GM12872 (cell line): ENCODE measurements around the gene RGL3.

Experiments
- TF ChIP-seq, protein P1 (sequence below): IDR thresholded peaks from 3 replicates; pipeline ENCODE4 v1.5.1; 2011; ENCODE audit warnings: low read depth, mild to moderate bottlenecking, low read length, moderate library complexity; ENCODE audit not compliant: insufficient read depth

RGL3 gene

GRCh38 chr19:11457831-11458230 is 38.7 kb upstream of the RGL3 start:
- TF ChIP-seq, protein P1, sequence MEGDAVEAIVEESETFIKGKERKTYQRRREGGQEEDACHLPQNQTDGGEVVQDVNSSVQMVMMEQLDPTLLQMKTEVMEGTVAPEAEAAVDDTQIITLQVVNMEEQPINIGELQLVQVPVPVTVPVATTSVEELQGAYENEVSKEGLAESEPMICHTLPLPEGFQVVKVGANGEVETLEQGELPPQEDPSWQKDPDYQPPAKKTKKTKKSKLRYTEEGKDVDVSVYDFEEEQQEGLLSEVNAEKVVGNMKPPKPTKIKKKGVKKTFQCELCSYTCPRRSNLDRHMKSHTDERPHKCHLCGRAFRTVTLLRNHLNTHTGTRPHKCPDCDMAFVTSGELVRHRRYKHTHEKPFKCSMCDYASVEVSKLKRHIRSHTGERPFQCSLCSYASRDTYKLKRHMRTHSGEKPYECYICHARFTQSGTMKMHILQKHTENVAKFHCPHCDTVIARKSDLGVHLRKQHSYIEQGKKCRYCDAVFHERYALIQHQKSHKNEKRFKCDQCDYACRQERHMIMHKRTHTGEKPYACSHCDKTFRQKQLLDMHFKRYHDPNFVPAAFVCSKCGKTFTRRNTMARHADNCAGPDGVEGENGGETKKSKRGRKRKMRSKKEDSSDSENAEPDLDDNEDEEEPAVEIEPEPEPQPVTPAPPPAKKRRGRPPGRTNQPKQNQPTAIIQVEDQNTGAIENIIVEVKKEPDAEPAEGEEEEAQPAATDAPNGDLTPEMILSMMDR, result no peak

DNA sequence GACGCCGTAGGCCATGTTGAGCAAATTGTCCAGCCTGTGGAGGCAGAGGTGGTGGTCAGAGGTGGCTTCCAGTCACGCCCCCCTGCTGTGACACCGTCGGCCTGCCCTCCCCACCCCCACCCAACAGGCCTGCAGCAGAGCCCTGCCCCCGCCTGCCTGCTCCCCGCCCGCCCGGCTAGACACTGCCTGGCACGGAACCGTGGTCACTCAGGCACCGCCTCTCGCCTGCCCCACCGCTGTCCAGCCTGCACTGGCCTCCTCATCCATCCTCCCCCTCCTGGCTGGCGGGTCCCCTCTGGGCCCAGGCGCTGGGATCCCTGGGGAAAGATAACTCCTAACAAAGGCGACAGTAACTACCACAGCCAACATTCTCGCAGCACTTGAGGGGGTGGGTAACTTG is 38.0 kb upstream of the RGL3 start:
- TF ChIP-seq, protein P1, result no peak

DNA sequence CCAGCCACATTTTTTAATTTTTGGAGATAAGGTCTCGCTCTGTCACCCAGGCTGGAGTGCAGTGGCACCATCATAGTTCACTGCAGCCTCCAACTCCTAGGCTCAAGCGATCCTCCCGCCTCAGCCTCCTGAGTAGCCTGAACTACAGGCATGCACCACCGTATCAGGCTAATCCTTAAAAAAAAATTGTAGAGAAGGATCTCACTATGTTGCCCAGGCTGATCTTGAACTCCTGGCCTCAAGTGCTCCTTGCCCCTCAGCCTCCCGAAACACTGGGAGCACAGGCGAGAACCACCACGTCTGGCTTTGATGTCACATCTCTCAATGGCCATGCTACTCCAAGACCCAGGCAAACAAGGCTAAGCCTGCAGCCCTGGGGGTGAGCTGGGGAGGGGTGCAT is 37.5 kb upstream of the RGL3 start:
- TF ChIP-seq, protein P1, result no peak

GRCh38 chr19:11453468-11454341 is 34.6 kb upstream of the RGL3 start:
- TF ChIP-seq, protein P1, result peak; percentile 65

DNA sequence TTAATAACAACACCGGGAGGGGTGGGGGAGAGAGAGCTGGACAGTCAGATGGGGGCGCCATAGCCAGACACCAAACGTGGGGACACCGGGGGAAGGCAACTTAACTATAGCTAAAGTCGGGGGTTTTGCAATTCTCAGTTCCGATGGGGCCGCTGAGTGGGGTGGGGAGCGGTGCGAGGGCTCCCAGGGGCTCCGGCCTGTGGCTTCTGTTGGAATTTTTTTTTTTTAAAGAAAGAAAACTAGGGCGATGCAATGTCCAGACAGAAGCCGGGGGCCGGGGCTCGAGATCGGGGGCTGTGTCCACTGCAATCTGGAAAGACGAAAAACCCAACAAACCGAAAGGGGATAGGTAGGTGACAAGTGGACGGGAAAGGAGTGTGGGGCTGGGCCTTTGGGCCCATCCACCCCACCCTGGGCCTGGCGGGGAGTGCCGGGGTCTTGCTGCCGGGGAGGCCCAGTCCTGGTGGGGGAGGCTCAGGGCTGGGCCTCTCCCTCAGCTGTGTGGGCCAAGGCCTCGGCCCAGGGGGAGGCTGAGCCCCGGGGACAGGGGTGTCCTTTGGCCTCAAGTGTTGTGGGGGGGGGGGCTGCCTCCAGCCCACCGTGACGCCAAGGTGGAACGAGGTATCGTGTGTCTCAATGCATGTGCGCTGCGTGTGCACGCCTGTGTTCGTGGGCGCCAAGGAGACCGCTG is 33.7 kb upstream of the RGL3 start:
- TF ChIP-seq, protein P1, result peak; percentile 31; the same call in 1 of the 3 replicates

DNA sequence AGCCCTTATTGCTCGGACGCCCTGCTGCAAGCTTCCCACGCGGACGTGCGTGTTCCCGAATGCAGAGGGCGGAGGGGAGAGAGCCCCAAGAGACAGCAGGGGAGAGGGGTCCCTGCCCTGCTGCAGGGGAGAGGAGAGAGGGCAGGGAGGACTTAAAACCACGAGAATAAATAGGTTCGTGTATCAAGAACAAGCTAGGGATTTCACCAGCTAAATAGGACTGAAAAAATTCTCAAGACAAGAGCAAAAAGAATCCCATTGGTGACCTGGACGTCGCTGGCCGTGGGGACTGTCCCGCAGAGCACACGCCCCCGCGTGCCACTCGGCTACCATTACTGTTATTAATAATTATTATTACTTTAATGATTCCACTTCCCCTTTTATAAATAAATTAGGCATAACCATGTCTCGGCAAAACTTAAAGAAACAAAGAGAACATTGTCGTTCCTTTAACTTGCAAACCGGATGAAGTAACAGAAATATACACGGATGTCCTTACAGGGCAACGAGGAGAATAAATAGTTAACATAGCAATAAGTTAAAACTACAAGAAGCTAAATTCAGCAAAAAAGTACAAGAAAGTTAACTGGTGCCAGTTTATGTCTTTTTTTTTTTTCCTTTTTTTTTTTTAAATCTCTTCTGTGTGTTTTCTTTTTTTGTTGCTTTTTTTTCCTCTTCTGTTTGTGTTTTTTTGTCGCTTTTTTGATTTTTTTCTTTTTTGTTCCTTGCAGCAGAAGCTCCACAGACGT is 32.9 kb upstream of the RGL3 start:
- TF ChIP-seq, protein P1, result no peak

- TF ChIP-seq, protein P1, result no peak
Observed at GRCh38 chr19:11451327-11451870, 32.3 kb upstream of the RGL3 start.
